ENCODE results near the gene ZNF276. TPM values are rescaled to one million over a fixed set of nuclear protein-coding genes. Genes with fewer than 3 reads are reported as not detected.
A peak's percentile ranks its signal among the peaks of the same experiment; 100 is the strongest.

Gene ZNF276
- total and polyA plus RNA-seq, 2 of the 8 experiments (the other 6 are each of a cell fraction or from before 2014, with no cell fraction given), result 6.4 to 9.3 TPM

GRCh38 chr16:89775223-89775622 is 53.9 kb downstream of the ZNF276 start:
- POLR2A ChIA-PET (ENCODE audit: partially characterized antibody), result interaction anchor here (0.8 to 1.9 kb wide), 2 partner anchors 9 to 14 kb away, joined by 3 to 8 read pairs; no protein-coding TSS in a partner anchor
- no peak overlapping the region for H3K9ac ChIP-seq (replicated peaks in 1 of 4; ENCODE audit: extremely low read depth in 1 of 4, low read depth in 3 of 4, low read length in 3 of 4)

More at GRCh38 chr16:89775223-89775622, 53.9 kb downstream of the ZNF276 start:
- Histone ChIP-seq H2AFZ (ENCODE audit: low read length) (no peak overlapping the region), H2BK15ac (ENCODE audit: low read length) (no peak overlapping the region), H4K8ac (ENCODE audit: extremely low read depth, insufficient read depth, low read length) (peak overlapping the region; percentile 80), H3K4me1 (replicated peaks in 1 of 4; ENCODE audit: control insufficient read depth in 3 of 4, insufficient read depth in 4 of 4, low read length in 3 of 4) (peaks cover 0 to 6% (median 1%) of the 10 kb centered on the region in 4 experiments; a peak in 4 of 7 replicates), H3K9me3 (ENCODE audit: insufficient read depth in 2 of 2, low read depth in 1 of 2, low read length in 1 of 2) (no peaks in the 10 kb centered on the region), H3K36me3 (ENCODE audit: control insufficient read depth in 2 of 4, insufficient read depth in 4 of 4, low read length in 3 of 4) (peaks cover 38 to 82% (median 62%) of the 10 kb centered on the region in 4 experiments), H3K56ac (replicated peaks; ENCODE audit: insufficient read length, low read depth, low read length) (no peak overlapping the region), H4K91ac (replicated peaks; ENCODE audit: insufficient read length, low read length) (no peak overlapping the region), H4K20me1 (replicated peaks in 1 of 2; ENCODE audit: control insufficient read depth in 1 of 2, insufficient read depth in 2 of 2, low read length in 2 of 2) (peaks cover 5 to 9% of the 10 kb centered on the region in 2 experiments), H2BK20ac (ENCODE audit: low read length) (no peak overlapping the region), H2AK5ac (ENCODE audit: low read depth, low read length) (no peak overlapping the region), H3K27ac (ENCODE audit: low read depth, low read length) (no peak overlapping the region), H3K23me2 (ENCODE audit: low read depth, low read length) (no peaks in the 10 kb centered on the region), H3K4me2 (ENCODE audit: insufficient read depth in 1 of 2, low read depth in 2 of 2, low read length in 2 of 2) (no peak overlapping the region), H4K5ac (ENCODE audit: insufficient read length, low read depth, low read length) (no peak overlapping the region), H3K4ac (replicated peaks; ENCODE audit: insufficient read length, low read depth, low read length) (no peak overlapping the region), H3K79me2 (ENCODE audit: control insufficient read depth in 1 of 2, insufficient read depth in 2 of 2, low read length in 2 of 2) (no peaks in the 10 kb centered on the region), H3K27me3 (replicated peaks in 1 of 4; ENCODE audit: control insufficient read depth in 3 of 4, extremely low read depth in 1 of 4, insufficient read depth in 3 of 4, low read length in 3 of 4) (no peaks in the 10 kb centered on the region), H3K23ac (ENCODE audit: insufficient read length) (no peak overlapping the region), H2BK120ac (replicated peaks; ENCODE audit: low read depth, low read length) (no peak overlapping the region), H2BK5ac (ENCODE audit: low read depth, low read length) (no peak overlapping the region), H3K79me1 (ENCODE audit: low read depth, low read length) (no peaks in the 10 kb centered on the region), H3K14ac (ENCODE audit: insufficient read length) (no peak overlapping the region), H2BK12ac (ENCODE audit: low read depth, low read length) (no peak overlapping the region), H3K18ac (ENCODE audit: extremely low read depth, low read length) (no peak overlapping the region), H3K4me3 (ENCODE audit: extremely low read depth in 1 of 4, insufficient read depth in 2 of 4, low read depth in 3 of 4, low read length in 4 of 4) (no peak overlapping the region)
- WGBS, 2 experiments (ENCODE audit: extremely low coverage in 1 of 2, insufficient coverage in 1 of 2, insufficient read length in 1 of 2, insufficient replicate concordance in 2 of 2, low coverage in 1 of 2, low lambda C conversion rate in 2 of 2, missing lambda C conversion rate in 1 of 2), result 91% methylated on average over 13 of the region's 13 CpGs; no CpG with 5 or more reads in 1 of the 2 experiments
- no peak for FAIRE-seq
- TF ChIP-seq E2F6 (IDR thresholded peaks at IDR 0.05) (no peak), BACH1 (IDR thresholded peaks at IDR 0.05; ENCODE audit: low read length) (no peak), ZNF274 (IDR thresholded peaks at IDR 0.05; ENCODE audit: borderline replicate concordance, extremely low read depth, low read length) (no peak), CREB1 (IDR thresholded peaks at IDR 0.05) (no peak), SP4 (IDR thresholded peaks at IDR 0.05; ENCODE audit: low read length) (no peak), RFX5 (IDR thresholded peaks at IDR 0.05; ENCODE audit: borderline replicate concordance, low read depth, low read length) (no peak), YY1 (IDR thresholded peaks at IDR 0.05; ENCODE audit: low read depth, low read length) (no peak)
- TF ChIP-seq, protein P1, sequence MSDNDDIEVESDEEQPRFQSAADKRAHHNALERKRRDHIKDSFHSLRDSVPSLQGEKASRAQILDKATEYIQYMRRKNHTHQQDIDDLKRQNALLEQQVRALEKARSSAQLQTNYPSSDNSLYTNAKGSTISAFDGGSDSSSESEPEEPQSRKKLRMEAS (IDR thresholded peaks at IDR 0.05), result no peak
- no peak for DNase-seq (ENCODE audit: low read depth in 1 of 2, low spot score in 2 of 2)
- CTCF ChIA-PET (ENCODE audit: partially characterized antibody), result interaction anchor here (1.1 to 1.9 kb wide), 2 partner anchors 18 to 33 kb away, joined by 4 to 8 read pairs; no protein-coding TSS in a partner anchor

Data from H1 (cell line).